ENCODE measurements around the gene FGF14. TPM values are rescaled to one million over a fixed set of nuclear protein-coding genes. Genes with fewer than 3 reads are reported as not detected.

Gene FGF14
- total and polyA plus RNA-seq, 2 of the 4 experiments (the other 2 are of a cell fraction) = under 0.01 TPM; not detected in 1

GRCh38 chr13:101792189-101792588, 609.7 kb downstream of the FGF14 start:
- Histone ChIP-seq H2BK5ac (ENCODE audit: low read depth, low read length, poor library complexity, severe bottlenecking) (no peak overlapping the region), H2AK9ac (replicated peaks; ENCODE audit: low read depth, low read length, poor library complexity) (no peak overlapping the region), H3K4ac (ENCODE audit: low read depth, low read length) (no peak overlapping the region), H2AFZ (replicated peaks; ENCODE audit: low read length, poor library complexity) (no peak overlapping the region), H3K36me3 (ENCODE audit: control insufficient read depth, insufficient read depth, low read length) (no peaks in the 10 kb centered on the region), H2BK120ac (ENCODE audit: low read depth, low read length) (no peak overlapping the region), H3K4me3 (ENCODE audit: insufficient read depth, low read depth, low read length) (no peak overlapping the region), H3K4me1 (ENCODE audit: control insufficient read depth, insufficient read depth, low read length) (no peaks in the 10 kb centered on the region), H3K4me2 (ENCODE audit: low read depth, low read length) (no peak overlapping the region), H4K20me1 (ENCODE audit: insufficient read depth, low read length) (no peaks in the 10 kb centered on the region), H3K27me3 (ENCODE audit: control insufficient read depth, insufficient read depth, low read length) (no peaks in the 10 kb centered on the region; the same call in 1 of the 2 replicates), H3K79me1 (ENCODE audit: low read depth in 1 of 2, low read length in 2 of 2) (no peaks in the 10 kb centered on the region), H2AK5ac (ENCODE audit: low read depth, low read length) (no peak overlapping the region), H3K14ac (replicated peaks; ENCODE audit: low read depth, low read length) (no peak overlapping the region), H4K91ac (ENCODE audit: insufficient read depth, low read depth, low read length) (no peak overlapping the region), H3K9me1 (ENCODE audit: insufficient read depth, low read length) (no peaks in the 10 kb centered on the region), H4K5ac (ENCODE audit: low read depth, low read length) (no peak overlapping the region), H3K23ac (ENCODE audit: low read depth, low read length) (no peak overlapping the region), H3K9ac (ENCODE audit: low read depth, low read length) (no peak overlapping the region), H3K18ac (ENCODE audit: low read depth, low read length) (no peak overlapping the region), H3K9me3 (ENCODE audit: control insufficient read depth, insufficient read depth, low read length) (no peaks in the 10 kb centered on the region), H3K27ac (ENCODE audit: insufficient read depth, low read length) (no peak overlapping the region), H3K56ac (ENCODE audit: extremely low read depth, insufficient read depth, low read length) (no peak overlapping the region), H4K8ac (ENCODE audit: low read depth in 2 of 2, low read length in 2 of 2) (no peak overlapping the region), H2BK15ac (ENCODE audit: low read depth, low read length) (no peak overlapping the region), H2BK20ac (ENCODE audit: low read depth, low read length) (no peak overlapping the region)
- no TSS peak for BruUV-seq (replicated peaks)
- dilution Hi-C loops (cut with HindIII; ENCODE audit: low sequenced_read_pairs, unreplicated experiment) (no loop called here), intact Hi-C loops (cut with micrococcal nuclease) (no loop called here), in situ Hi-C loops (cut with MboI; ENCODE audit: low sequenced_read_pairs) (no loop called here)
- POLR2A ChIA-PET (ENCODE audit: unreplicated experiment) = no interaction called here
- ATAC-seq (ENCODE audit: low read depth) (no peak), DNase-seq (no peak)
- TF ChIP-seq MXI1 (IDR thresholded peaks at IDR 0.05; ENCODE audit: borderline replicate concordance, low read depth, low read length) = no peak
- no peak for TF ChIP-seq BHLHE40 (IDR thresholded peaks at IDR 0.05; ENCODE audit: low read depth, low read length)
- no peak for TF ChIP-seq ELK1 (IDR thresholded peaks at IDR 0.05; ENCODE audit: borderline replicate concordance, low read depth, low read length)
- WGBS, 2 experiments (ENCODE audit: extremely low coverage in 2 of 2, insufficient read length in 1 of 2) = no CpG with 5 or more reads among the region's 1 CpG
- CTCF ChIA-PET = no interaction called here

Data from IMR-90 (cell line).